Gastroesophageal sphincter (tissue), 3 donors: Measurements from ENCODE around the gene CLDN18.

Experiments
- CTCF ChIP-seq, 4 experiments: fragments of 200-600 bp in 2 of 4; fragments of 450-650 bp in 2 of 4; sonication (generic) in 1 of 4; IDR thresholded peaks; one replicate each; pipeline ENCODE4 v1.5.1; 2017 to 2019; ENCODE audit warnings: antibody characterized with exemption in 4 of 4, mild to moderate bottlenecking in 2 of 4, moderate library complexity in 2 of 4
- POLR2A ChIP-seq, 2 donors: fragments of 450-650 bp; IDR thresholded peaks; one replicate each; pipeline ENCODE4 v1.6.1; 2017; ENCODE audit warnings: antibody characterized with exemption in 2 of 2, mild to moderate bottlenecking in 2 of 2, moderate library complexity in 1 of 2
- POLR2AphosphoS5 ChIP-seq: sonication (generic); formaldehyde crosslinking; IDR thresholded peaks from one replicate; pipeline ENCODE4 v1.6.1; 2017; ENCODE audit warnings: antibody characterized with exemption

- TF ChIP-seq CTCF (IDR thresholded peaks at IDR 0.05) = no peak
- TF ChIP-seq POLR2A (IDR thresholded peaks at IDR 0.05) = no peak
- TF ChIP-seq POLR2AphosphoS5 = no peak
Observed at GRCh38 chr3:138046085-138046484, 36.1 kb downstream of the CLDN18 start.
